NCI-H524 treated with DMSO at 0.1 percent for 48 hours (cell line): Measurements from ENCODE around the gene SETD1A.
A peak's percentile ranks its signal among the peaks of the same experiment; 100 is the strongest.

Experiments
- DNase-seq: peaks from one replicate; lab custom pipeline; 2025; lab: John Stamatoyannopoulos, UW

SETD1A gene

DNA sequence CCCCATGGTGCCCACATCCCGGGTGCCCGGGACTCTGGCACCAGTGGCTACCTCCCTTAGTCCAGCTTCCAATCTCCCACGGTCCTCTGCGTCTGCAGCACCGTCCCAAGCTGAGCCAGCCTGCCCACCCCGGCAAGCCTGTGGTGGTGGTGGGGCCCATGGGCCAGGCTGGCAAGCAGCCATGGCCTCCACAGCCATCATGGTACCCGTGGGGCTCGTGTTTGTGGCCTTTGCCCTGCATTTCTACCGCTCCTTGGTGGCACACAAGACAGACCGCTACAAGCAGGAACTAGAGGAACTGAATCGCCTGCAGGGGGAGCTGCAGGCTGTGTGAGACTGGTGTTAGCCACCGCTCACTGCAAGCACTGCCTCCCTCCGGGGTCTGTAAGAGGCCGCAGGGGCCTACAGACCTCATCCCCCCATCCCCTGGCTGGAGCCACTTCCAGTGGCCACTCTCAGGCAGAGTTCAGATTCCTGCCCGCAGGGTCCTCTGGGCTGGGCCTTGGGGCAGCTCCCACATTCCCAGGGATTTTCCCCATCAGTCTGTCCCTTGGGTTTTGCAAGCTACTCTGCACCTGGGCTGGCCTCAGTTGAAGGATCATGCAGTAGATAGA lies 3.9 kb upstream of the SETD1A start:
- DNase-seq, result peak; percentile 32

DNA sequence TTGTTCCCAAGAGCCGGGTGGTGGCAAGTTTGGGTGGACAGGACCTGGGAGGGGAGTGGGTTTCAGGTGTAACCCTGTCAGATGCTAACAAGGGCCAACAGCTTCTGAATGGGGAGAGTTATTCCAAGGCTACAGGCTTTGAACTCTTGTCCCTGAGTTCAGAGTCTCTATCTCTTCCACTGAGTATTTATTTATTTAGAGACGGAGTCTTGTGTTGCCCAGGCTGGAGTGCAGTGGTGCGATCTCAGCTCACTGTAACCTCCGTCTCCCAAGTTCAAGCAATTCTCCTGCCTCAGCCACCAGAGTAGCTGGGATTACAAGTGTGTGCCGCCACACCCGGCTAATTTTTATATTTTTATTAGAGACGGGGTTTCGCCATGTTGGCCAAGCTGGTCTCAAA lies 2.6 kb upstream of the SETD1A start:
- DNase-seq, result no peak

DNA sequence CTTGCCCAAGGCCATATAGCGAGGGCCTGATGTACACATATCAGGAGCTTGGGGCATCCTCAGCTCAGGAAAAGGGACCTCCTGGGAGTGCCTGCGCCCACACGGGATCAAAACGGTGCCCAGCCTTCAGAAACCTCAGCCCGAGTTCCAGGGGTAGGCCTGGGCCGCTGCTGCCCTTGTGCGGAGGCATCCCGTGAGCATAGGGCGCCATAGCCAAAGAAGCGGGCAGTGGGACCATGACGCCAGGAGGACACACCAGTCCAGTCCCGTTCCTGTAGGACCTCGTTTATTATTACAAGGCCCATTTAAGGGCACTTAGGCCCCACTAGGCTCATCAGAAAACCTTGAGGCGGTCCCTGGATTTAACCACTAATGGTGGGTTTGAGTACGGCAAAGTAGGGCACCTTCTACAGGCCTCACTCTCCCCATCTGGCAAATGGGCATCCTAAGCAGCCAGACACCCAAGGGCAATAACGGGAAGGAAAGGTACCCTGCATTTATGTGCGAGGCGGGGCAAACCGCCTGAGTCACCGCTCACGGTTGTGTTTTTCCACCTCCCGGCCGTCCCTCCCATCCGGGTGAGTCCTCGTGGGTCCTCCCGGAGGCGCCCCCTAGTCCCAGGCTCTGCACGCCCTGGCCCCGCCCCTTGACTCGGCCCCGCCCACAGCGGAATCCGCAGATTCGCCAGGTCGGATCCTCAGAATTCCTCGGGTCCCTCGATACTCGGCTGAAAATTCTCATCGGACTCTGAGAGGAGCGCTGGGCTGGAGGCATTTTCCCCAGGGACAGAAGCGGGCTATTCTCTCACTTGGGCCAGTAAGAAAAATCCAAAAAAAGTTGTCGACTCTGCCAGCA lies 726 bp upstream of the SETD1A start:
- peak; percentile 46 for DNase-seq

DNA sequence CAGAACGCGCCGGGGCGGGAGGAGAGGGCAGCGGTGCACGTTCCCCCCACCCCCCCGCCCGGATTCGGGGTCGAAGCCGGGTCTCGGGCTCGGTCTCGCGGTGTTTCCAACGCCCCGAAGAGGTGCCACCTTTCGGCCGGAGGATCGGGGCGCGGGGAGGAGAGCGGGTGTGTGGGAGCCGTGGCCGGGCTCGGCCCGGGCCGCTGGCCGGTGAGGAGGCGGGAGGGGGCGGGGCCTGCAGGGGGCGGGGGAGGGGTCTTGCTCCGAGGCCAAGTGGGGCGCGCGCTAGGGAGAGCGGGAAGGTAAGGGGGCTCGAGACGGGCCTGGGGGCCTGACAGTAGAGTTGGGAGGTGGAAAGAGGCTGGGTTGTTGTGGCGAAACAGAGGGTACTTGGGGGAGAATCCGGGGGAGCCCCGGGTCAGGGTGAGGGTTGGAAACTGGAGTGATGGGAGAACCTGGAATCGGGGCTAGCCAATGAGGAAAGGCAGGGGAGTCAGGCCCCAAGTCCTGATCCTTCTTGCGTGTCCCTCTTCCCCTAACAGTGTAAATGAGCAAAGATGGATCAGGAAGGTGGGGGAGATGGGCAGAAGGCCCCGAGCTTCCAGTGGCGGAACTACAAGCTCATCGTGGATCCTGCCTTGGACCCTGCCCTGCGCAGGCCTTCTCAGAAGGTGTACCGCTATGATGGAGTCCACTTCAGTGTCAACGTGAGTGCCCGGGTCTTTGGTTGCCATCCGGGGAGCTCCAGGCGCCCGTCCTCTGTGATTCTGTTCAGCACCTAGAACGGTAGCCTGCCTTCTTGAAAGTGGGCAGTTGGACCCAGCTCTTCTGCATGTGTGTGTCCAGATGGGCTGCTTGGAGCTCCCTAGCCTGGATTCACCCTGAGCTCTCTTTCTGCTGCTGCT lies 873 bp downstream of the SETD1A start:
- no peak for DNase-seq

DNA sequence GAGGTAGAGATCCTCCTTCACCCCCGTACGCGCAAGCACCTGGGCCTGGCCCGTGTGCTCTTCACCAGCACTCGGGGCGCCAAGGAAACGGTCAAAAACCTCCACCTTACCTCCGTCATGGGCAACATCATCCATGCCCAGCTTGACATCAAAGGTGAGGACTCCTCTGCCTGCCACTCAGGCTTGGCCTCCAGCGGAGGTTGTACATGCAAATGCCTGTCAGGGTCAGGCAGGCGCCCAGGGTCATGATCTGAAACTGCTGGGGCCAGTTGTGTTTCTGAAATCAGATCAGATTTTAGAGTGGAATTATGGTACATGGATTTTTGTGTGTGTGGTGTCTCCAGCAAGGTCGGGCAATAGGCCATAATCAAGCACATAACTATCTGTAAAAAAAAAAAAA lies 3.8 kb downstream of the SETD1A start:
- DNase-seq, result no peak

DNA sequence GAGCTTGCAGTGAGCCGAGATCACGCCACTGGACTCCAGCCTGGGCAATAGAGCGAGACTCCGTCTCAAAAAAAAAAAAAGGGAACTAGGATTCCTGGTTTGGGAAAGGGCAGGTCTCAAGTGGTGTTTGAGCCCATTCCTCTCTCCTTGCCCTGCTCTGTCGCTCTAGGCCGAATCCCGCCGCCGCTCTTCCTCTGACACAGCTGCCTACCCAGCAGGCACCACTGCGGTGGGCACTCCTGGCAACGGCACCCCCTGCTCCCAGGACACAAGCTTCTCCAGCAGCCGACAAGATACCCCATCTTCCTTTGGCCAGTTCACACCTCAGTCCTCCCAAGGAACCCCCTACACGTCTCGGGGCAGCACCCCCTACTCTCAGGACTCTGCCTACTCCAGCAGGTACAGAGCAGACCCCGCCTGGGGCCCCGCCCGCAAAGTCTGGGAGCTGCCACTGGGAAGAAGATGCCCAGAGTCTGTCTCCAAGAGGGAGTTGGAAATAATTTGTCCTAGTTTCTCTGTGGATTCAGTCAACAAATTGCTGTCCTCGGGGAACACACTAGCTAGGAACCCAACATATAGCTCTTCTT lies 6.5 kb downstream of the SETD1A start:
- DNase-seq, result no peak

DNA sequence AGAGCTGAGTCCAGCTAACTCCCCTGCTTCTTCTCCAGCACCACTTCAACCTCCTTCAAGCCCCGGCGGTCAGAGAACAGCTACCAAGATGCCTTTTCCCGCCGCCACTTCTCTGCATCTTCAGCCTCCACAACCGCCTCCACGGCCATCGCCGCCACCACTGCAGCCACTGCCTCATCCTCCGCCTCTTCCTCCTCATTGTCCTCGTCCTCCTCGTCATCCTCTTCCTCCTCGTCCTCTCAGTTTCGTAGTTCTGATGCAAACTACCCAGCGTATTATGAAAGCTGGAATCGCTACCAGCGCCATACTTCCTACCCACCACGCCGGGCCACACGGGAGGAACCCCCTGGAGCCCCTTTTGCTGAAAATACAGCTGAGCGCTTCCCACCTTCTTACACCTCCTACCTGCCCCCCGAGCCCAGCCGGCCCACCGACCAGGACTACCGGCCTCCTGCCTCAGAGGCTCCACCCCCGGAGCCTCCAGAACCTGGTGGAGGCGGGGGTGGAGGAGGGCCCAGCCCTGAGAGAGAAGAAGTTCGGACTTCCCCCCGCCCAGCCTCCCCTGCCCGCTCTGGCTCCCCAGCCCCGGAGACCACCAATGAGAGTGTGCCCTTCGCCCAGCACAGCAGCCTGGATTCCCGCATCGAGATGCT lies 7.1 kb downstream of the SETD1A start:
- DNase-seq, result no peak

DNA sequence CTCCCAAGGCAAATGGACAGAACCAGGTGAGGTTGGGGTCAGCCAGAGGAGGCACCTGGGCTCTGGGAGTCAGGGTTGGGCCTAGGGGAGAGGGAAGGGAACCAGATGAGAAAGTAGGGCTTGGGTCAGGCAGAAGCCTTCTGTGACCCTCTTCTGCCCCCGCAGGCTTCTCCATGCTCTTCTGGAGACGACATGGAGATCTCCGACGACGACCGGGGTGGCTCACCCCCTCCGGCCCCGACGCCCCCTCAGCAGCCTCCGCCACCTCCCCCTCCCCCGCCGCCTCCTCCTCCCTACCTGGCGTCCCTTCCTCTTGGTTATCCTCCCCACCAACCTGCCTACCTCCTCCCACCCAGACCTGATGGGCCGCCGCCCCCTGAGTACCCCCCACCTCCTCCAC lies 7.9 kb downstream of the SETD1A start:
- no peak for DNase-seq

DNA sequence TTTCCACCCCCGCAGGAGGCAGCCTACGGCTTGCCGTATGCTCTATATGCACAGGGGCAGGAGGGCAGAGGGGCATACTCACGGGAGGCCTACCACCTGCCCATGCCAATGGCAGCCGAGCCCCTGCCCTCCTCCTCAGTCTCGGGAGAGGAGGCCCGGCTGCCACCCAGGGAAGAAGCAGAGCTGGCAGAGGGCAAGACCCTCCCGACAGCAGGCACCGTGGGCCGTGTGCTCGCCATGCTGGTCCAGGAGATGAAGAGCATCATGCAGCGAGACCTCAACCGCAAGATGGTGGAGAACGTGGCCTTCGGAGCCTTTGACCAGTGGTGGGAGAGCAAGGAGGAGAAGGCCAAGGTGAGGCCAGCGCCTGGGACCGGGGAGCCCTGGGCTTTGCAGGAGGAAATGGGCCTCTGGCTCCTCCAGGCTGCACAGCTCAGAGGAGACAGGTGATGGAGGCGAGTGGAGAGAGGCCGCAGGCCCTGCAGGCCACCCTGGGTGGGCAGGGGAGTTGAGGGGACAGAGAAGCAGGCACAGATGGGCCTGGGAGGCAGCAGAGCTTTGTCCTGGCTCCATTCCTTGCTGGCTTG lies 8.6 kb downstream of the SETD1A start:
- no peak for DNase-seq

DNA sequence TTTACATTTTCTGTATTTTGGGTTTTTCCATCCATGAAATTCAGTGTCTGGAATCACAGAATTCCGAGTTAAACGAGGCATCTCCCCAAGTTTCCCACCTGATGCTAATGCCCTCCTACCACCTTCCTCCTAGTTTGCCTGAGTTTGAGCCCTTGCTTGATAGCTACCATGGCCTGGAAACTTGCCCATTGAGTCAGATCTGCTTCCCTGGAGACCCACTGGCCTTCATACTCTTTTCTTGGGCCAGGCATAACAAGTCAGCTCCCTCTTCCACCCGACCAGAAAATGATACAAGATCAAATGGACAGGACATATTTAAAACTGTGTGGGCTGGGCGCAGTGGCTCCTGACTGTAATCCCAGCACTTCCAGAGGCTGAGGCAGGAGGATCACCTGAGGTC lies 10.2 kb downstream of the SETD1A start:
- no peak for DNase-seq

DNA sequence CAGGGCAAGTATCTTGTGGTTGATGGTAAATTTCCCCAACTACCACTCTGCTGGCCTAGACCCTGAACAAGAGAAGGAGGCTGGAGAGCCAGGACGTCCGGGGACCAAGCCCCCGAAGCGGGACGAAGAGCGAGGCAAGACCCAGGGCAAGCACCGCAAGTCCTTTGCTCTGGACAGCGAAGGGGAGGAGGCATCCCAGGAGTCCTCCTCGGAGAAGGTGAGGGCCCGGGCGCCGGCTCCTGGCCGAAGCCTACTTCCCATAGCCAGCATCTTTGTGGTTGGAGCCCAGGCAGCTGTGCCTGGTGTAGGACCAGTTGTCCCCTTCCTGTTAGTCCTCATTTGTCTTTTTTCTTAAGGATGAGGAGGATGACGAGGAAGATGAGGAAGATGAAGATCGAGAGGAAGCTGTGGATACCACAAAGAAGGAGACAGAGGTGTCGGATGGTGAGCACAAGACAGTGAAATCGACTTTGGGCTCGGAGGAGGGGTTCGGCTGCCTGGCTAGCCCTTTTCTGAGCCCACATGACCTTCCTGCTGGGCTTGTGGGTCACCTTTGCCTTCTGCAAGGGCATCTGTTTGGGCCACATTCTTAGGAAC lies 11.8 kb downstream of the SETD1A start:
- DNase-seq, result no peak

DNA sequence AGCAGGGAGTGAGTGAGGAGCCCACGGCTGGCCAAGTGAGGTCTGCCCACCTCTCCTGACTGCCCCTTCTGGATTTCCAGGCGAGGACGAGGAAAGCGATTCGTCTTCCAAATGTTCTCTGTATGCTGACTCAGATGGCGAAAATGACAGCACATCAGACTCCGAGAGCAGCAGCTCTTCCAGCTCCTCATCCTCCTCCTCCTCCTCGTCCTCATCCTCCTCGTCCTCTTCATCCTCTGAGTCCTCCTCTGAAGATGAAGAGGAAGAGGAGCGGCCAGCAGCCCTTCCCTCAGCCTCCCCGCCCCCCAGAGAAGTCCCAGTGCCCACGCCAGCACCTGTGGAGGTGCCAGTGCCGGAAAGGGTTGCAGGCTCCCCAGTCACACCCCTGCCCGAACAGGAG lies 13.7 kb downstream of the SETD1A start:
- DNase-seq, result no peak

DNA sequence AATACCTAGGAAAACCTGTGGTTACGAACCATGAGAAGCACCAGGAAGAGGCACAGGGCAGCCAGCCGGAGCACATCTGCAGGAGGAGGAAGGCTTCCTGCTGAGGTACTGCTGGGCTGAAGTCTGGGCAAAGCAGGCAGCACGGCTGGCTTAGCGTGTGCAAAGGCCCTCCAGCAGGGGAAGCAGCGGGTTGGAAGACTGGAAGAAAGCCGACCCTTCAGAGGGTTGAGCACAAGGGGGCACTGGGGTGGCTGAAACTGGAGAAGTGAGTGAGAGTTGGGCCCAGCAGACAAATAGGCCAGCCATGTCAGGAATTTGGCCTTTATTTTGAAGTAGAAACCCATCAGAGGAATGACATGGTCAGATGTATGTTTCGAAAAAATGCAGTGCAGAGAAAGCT lies 15.3 kb downstream of the SETD1A start:
- no peak for DNase-seq

DNA sequence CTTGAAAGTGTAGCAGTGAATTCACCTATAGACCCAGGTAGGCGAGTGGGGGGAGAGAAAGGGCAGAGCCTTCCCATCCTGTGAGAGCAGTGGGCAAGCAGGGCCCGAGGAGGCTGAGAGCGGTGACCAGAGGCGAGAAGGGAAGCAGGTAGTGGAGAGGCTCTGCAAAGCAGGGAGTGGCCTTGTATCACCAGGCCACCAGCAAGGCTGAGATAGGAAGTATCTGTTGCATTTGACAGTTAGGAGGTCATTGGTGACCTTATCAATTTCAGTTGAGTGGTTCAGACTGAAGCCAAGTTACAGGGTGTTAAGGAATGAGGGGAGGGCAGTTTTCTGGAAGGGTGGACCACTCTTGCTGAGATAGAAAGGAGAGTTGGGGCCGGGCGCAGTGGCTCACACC lies 16.8 kb downstream of the SETD1A start:
- no peak for DNase-seq

DNA sequence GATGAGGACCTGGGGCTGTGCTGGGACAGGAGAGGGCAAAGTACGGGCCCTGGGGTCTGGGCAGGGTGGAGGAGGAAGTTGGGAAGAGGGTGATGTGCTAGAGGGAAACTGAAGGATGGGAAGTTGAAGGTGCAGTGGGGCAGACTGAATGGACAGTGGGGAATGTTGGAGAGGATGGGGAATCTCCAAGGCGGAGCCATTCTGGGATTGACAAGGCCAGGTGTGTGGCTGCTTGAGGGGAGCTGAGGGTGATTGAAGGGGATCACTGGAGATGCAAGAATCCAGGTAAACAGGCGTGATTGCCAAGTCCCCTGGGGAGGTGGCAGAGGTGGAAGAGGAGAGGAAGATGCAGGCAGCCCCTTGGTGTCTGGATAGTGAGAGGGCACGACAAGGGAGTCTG lies 18.9 kb downstream of the SETD1A start:
- no peak for DNase-seq

DNA sequence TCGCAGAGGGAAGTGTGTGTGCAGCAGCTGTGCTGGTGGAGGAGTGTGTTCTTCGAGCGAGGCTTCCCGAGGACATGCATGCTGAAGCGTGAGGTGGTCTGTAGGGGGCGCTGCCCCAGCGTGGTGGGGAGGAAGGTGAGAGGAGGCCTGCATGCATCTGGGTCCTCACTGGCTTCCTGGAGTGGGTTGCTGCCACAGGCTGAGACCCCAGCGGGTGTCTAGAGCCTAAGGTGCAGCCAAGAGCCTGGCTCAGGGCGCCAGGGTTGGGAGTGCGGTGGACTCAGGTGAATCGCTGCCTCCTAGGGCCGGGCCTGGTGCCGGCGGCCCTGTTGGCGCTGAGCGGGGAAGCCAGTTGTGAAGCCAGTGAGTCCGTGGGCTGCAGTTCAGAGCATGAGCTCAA lies 19.9 kb downstream of the SETD1A start:
- no peak for DNase-seq

DNA sequence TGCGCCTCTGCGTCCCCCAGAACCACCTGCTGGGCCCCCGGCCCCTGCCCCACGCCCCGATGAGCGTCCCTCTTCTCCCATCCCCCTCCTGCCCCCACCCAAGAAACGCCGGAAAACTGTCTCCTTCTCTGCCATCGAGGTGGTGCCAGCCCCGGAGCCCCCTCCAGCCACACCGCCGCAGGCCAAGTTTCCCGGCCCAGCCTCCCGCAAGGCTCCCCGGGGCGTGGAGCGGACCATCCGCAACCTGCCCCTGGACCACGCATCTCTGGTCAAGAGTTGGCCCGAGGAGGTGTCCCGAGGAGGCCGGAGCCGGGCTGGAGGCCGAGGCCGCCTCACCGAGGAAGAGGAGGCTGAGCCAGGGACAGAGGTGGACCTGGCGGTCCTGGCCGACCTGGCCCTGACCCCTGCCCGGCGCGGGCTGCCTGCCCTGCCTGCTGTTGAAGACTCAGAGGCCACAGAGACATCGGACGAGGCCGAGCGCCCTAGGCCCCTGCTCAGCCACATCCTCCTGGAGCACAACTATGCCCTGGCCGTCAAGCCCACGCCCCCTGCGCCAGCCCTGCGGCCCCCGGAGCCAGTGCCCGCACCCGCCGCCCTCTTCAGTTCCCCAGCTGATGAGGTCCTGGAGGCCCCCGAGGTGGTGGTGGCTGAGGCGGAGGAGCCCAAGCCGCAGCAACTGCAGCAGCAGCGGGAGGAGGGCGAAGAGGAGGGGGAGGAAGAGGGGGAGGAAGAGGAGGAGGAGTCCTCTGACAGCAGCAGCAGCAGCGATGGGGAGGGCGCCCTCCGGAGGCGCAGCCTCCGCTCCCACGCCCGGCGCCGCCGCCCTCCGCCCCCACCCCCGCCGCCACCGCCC lies 21.8 kb downstream of the SETD1A start:
- no peak for DNase-seq

DNA sequence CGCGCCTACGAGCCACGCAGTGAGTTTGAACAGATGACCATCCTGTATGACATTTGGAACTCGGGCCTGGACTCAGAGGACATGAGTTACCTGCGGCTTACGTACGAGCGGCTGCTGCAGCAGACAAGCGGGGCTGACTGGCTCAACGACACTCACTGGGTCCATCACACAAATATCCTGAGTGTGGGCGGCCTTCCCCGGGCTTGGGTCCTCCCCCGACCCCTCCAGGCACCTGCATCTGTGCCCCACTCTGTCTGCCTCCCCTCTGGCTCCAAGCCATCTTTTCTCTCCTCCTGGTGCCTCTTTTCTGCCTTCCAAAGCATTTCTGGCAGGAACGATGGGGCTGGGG lies 22.4 kb downstream of the SETD1A start:
- no peak for DNase-seq

DNA sequence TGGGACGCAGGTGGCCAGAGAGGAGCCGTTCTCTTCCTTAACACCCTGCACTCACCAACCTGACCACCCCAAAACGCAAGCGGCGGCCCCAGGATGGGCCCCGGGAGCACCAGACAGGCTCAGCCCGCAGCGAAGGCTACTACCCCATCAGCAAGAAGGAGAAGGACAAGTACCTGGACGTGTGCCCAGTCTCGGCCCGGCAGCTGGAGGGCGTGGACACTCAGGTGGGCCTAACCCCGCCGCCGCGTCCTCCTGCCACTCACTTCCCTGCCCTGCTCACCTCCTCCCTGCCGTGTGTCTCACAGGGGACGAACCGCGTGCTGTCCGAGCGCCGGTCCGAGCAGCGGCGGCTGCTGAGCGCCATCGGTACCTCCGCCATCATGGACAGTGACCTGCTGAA lies 22.9 kb downstream of the SETD1A start:
- DNase-seq, result no peak

DNA sequence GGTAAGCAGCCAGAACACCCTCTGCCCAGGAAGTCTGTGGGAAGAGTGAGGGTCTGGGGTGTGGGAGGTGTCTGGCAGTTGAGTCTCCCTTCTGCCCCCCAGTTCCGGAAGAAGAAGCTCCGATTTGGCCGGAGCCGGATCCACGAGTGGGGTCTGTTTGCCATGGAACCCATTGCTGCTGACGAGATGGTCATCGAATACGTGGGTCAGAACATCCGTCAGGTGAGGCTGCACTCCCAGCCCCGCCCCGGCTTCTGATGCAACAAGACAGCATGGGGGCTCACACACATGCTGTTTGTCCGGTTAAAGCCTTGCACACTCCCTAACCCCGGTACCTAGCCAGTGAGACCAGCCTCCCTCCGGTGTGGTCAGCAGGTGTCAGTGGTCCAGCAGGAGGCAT lies 23.4 kb downstream of the SETD1A start:
- DNase-seq, result no peak
